Measurements from ENCODE around the gene ARL13B. TPM values are rescaled to one million over a fixed set of nuclear protein-coding genes. Genes with fewer than 3 reads are reported as not detected.

Gene ARL13B
- total RNA-seq, 2 donors from 2014 or later = 4.4 to 4.7 TPM

DNA sequence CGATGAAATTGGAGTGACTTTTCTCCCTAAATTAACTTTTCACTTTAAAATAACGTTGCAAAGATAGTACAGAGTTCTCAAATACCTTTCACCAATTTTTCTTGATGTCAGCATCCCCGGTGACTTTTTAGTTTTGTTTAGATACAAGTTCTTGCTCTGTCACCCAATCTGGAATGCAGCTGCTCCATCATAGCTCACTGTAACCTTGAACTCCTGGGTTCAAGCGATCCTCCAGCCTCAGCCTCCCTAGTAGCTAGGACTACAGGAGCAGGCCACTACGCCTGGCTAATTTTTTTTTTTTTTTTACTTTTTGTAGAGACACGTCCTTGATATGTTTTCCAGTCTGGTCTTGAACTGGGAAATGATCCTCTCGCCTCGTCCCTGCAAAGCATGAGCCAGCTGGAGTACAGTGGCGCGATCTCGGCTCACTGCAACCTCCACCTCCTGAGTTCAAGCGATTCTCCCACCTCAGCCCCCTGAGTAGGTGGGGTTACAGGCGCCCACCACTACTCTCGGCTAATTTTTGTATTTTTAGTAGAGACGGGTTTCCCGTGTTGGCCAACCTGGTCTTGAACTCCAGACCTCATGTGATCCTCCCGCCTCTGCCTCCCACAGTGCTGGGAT lies 83.7 kb downstream of the ARL13B start:
- H3K4me3 ChIP-seq = peak overlapping the region; percentile 54
- intact Hi-C loops (cut with DNase I) = loop anchor here (10.0 kb wide), 1 partner anchor 159 kb away; no protein-coding TSS in a partner anchor
- no peaks in the 10 kb centered on the region for H3K36me3 ChIP-seq
- H3K9me3 ChIP-seq = no peaks in the 10 kb centered on the region
- TF ChIP-seq CTCF (IDR thresholded peaks at IDR 0.05) = no peak
- H3K9ac ChIP-seq (ENCODE audit: low read depth in 2 of 2, low read length in 2 of 2) = peak overlapping the region; percentile 69 to 99
- DNase-seq = peak; percentile 24
- H3K27me3 ChIP-seq = no peaks in the 10 kb centered on the region
- peak overlapping the region; percentile 96 for H3K27ac ChIP-seq
- H3K4me1 ChIP-seq = peaks cover 19% of the 10 kb centered on the region

- peaks cover 19% of the 10 kb centered on the region for H3K4me1 ChIP-seq
- no peak overlapping the region for H3K4me3 ChIP-seq
- no peak for DNase-seq
- no peaks in the 10 kb centered on the region for H3K36me3 ChIP-seq
- no peaks in the 10 kb centered on the region for H3K9me3 ChIP-seq
- no peak for TF ChIP-seq CTCF (IDR thresholded peaks at IDR 0.05)
- H3K9ac ChIP-seq (ENCODE audit: low read depth in 2 of 2, low read length in 2 of 2) = no peak overlapping the region
- intact Hi-C loops (cut with DNase I) = loop anchor here (10.0 kb wide), 1 partner anchor 160 kb away; no protein-coding TSS in a partner anchor
- no peaks in the 10 kb centered on the region for H3K27me3 ChIP-seq
- peak overlapping the region; percentile 96 for H3K27ac ChIP-seq
Measured at GRCh38 chr3:94064243-94064860, 84.4 kb downstream of the ARL13B start.

GRCh38 chr3:94065122-94065521 lies 85.2 kb downstream of the ARL13B start:
- Histone ChIP-seq H3K9me3 (no peaks in the 10 kb centered on the region), H3K4me1 (peaks cover 19% of the 10 kb centered on the region), H3K36me3 (no peaks in the 10 kb centered on the region), H3K27ac (no peak overlapping the region), H3K27me3 (no peaks in the 10 kb centered on the region), H3K9ac (ENCODE audit: low read depth in 2 of 2, low read length in 2 of 2) (peak overlapping the region in 1 of 2 donors; percentile 49), H3K4me3 (no peak overlapping the region)
- intact Hi-C loops (cut with DNase I) = loop anchor here (5.0 to 10.0 kb wide), 2 partner anchors 63 to 160 kb away; no protein-coding TSS in a partner anchor
- TF ChIP-seq CTCF (IDR thresholded peaks at IDR 0.05) = no peak
- no peak for DNase-seq

DNA sequence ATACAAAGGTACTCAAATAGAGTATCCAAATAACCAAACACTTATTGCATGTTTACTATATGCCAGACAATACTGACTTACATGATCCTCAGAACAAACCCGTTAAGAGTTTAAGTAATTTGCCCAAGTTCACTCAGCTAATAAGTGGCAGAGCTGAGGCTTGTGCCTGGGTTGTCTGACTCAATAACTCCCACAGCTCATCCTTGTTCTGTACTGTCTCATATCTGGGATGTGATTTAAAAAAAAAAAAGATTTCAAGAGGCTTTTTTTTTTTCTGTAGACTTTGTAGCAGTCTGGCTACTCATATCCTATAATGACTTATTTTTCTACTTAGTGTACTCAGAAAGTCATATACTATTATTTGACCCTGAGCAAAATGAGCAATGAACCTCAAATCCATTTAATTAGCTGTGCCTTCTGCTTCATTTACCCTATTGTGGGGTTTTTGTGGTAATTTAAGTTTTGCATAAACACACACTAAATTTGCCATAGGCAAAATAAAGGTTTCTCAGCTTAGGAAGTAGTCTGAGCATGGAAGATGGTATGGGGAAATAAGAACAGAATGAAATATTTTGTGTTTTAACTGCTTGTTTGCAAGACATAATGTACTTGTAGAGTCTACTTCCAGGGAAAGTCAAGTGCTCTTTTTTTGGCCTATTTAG lies 86.0 kb downstream of the ARL13B start:
- no peak for TF ChIP-seq CTCF (IDR thresholded peaks at IDR 0.05)
- H3K27ac ChIP-seq = no peak overlapping the region
- no peak for DNase-seq

More for the DNA sequence above, 86.0 kb downstream of the ARL13B start:
- Histone ChIP-seq H3K9me3 (no peaks in the 10 kb centered on the region), H3K9ac (ENCODE audit: low read depth in 2 of 2, low read length in 2 of 2) (no peak overlapping the region), H3K36me3 (no peaks in the 10 kb centered on the region), H3K4me3 (no peak overlapping the region), H3K27me3 (no peaks in the 10 kb centered on the region), H3K4me1 (peaks cover 19% of the 10 kb centered on the region)
- intact Hi-C loops (cut with DNase I) = loop anchor here (5.0 to 10.0 kb wide), 2 partner anchors 64 to 161 kb away; no protein-coding TSS in a partner anchor
